Fibroblast of skin of scalp (primary cell): ENCODE data around the gene HSBP1L1.

ENCODE experiments used
- DNase-seq: peaks from one replicate; pipeline ENCODE4 v3.0.0-alpha.2; 2013

HSBP1L1 gene

GRCh38 chr18:79930020-79930642, 34.3 kb upstream of the HSBP1L1 start:
- no peak for DNase-seq

- DNase-seq, result no peak
Measured at GRCh38 chr18:79931475-79931874, 33.0 kb upstream of the HSBP1L1 start.

GRCh38 chr18:79932907-79933306, 31.5 kb upstream of the HSBP1L1 start:
- no peak for DNase-seq

GRCh38 chr18:79933765-79934164, 30.7 kb upstream of the HSBP1L1 start:
- DNase-seq, result peak; percentile 74

- no peak for DNase-seq
Measured at GRCh38 chr18:79934311-79935097, 29.9 kb upstream of the HSBP1L1 start.

- DNase-seq, result no peak
Measured at GRCh38 chr18:79935098-79935480, 29.4 kb upstream of the HSBP1L1 start.

GRCh38 chr18:79935499-79935898, 28.9 kb upstream of the HSBP1L1 start:
- DNase-seq, result no peak

GRCh38 chr18:79935925-79936324, 28.5 kb upstream of the HSBP1L1 start:
- DNase-seq, result no peak

- no peak for DNase-seq
Measured at GRCh38 chr18:79936641-79937040, 27.8 kb upstream of the HSBP1L1 start.

GRCh38 chr18:79937103-79937860, 27.2 kb upstream of the HSBP1L1 start:
- DNase-seq, result no peak

GRCh38 chr18:79938196-79938595, 26.2 kb upstream of the HSBP1L1 start:
- no peak for DNase-seq

GRCh38 chr18:79939096-79939495, 25.3 kb upstream of the HSBP1L1 start:
- no peak for DNase-seq

- DNase-seq, result no peak
Measured at GRCh38 chr18:79940126-79940813, 24.2 kb upstream of the HSBP1L1 start.

- DNase-seq, result no peak
Measured at GRCh38 chr18:79940814-79941472, 23.5 kb upstream of the HSBP1L1 start.

- no peak for DNase-seq
Measured at GRCh38 chr18:79941473-79942119, 22.8 kb upstream of the HSBP1L1 start.

- DNase-seq, result no peak
Measured at GRCh38 chr18:79942211-79942610, 22.2 kb upstream of the HSBP1L1 start.

GRCh38 chr18:79942786-79943607, 21.4 kb upstream of the HSBP1L1 start:
- DNase-seq, result no peak

- DNase-seq, result no peak
Measured at GRCh38 chr18:79943608-79944125, 20.8 kb upstream of the HSBP1L1 start.

GRCh38 chr18:79944126-79944731, 20.2 kb upstream of the HSBP1L1 start:
- DNase-seq, result peak; percentile 37

GRCh38 chr18:79944746-79945117, 19.7 kb upstream of the HSBP1L1 start:
- no peak for DNase-seq
